Left ventricle myocardium superior (tissue), 1 donor: Measurements from ENCODE around the gene NOP9. TPM values are rescaled to one million over a fixed set of nuclear protein-coding genes. Genes with fewer than 3 reads are reported as not detected.

Source experiments
- ATAC-seq: fragments of 200-7000 bp; cut with Tn5 transposase; one replicate; pipeline ENCODE4 v1.9.1; 2020; ENCODE audit warnings: mild to moderate bottlenecking, moderate library complexity
- DNase-seq: peaks from one replicate; pipeline ENCODE4 v3.0.0-alpha.2; 2020
- intact Hi-C: fragments of 100-400 bp; cut with micrococcal nuclease; formaldehyde crosslinking; loops from one replicate; pipeline ENCODE4 v1.11.0; 2022
- long read RNA-seq: library from polyadenylated mRNA; unstranded; transcript quantifications from one replicate; pipeline ENCODE4 v2.0.0, GENCODE V29; 2021
- total RNA-seq: library from RNA; stranded (reverse); fragmentation: NEBNext Ultra II Directional; extraction: Animal tissue kit (Norgen Biotek cat#: 25700); gene quantifications from one replicate; pipeline ENCODE4 v1.2.1, GENCODE V29; 2021
- donor health status: DM: no; HTN: yes; CAD: no; lungs with severe emphysema.

NOP9 gene, protein sequence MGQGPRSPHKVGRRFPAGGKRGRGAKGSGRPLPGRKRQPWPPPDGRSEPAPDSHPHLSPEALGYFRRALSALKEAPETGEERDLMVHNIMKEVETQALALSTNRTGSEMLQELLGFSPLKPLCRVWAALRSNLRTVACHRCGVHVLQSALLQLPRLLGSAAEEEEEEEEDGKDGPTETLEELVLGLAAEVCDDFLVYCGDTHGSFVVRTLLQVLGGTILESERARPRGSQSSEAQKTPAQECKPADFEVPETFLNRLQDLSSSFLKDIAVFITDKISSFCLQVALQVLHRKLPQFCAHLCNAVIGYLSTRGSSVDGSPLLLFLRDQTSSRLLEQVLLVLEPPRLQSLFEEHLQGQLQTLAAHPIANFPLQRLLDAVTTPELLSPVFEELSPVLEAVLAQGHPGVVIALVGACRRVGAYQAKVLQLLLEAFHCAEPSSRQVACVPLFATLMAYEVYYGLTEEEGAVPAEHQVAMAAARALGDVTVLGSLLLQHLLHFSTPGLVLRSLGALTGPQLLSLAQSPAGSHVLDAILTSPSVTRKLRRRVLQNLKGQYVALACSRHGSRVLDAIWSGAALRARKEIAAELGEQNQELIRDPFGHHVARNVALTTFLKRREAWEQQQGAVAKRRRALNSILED
- total RNA-seq: 25.5 TPM
- long read RNA-seq, full-length matches to known transcripts: 1 of 12 reads
- long read RNA-seq, partial matches to known transcripts: 1 of 12 reads
- long read RNA-seq, other reads (novel, unspliced or antisense): 10 of 12 reads

DNA sequence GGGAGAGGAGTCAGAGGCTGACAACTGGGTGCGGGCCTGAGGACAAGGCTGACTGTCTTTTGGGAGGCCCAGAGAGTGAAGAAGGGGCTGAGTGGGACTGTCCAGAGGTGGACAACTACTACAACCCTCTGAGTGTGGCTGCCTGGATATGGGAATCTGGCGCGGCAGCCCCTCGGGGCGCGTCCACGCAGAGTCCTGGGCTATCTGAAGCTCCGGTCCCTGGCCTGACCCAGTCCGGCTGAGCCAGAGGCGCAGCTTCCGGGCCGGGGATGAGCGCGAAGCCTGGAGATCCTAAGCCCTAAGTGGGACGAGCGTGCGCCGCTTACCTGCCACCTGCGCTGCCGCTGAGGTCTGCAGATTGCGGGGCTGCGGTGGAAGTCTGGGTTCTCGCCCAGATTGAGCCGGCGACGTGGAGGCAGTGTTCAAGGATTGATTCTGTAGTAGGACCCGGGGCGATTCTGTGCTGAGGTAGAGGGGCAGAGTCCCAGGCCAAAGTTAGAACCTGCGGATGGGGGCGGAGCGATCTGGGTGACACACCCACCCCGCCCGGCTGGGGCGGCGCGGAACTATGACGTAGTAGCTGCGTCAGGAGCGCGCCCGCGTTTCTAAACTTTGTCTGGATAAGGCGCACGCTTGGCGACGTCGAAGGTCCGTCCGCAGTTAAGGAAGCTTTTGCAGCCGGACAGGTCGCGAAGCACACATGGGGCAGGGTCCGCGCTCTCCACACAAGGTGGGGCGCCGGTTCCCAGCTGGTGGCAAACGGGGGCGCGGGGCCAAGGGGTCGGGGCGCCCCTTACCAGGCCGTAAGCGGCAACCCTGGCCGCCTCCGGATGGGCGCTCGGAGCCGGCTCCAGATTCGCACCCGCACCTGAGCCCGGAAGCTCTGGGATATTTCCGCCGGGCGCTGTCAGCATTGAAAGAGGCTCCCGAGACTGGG, at the start of gene NOP9, which contains the start of gene DHRS1:
TSS of gene NOP9 (plus strand) at position 596 of the 937 bp plus-strand sequence. CDS start at position 701, 105 bp downstream.
TSS of gene DHRS1 (minus strand) at position 526 of the 937 bp plus-strand sequence. CDS start 674 bp downstream, outside the sequence.
- ATAC-seq (peak; percentile 92), DNase-seq (peak; percentile 94)
- intact Hi-C loops: no loop called here

DNA sequence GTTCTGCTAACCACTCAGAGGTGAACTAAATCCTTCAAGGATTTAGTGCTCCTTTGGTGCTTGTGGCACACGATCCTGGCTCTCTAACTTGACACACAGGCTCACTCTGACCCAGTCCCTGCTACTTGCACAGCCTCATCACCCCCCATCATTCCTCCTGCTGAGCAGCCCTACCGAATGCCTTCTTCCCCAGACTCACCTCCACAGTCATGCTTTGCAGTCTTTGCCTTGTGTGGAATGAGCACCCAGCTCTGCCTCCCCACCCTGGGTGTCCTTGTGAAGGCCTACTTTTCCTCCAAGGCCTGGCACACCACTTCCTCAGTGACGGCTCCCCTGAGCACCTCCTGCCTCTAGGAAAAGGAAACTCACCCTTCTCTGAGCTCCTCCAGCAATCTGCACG, 49.3 kb upstream of the NOP9 start:
- no peak for DNase-seq
- ATAC-seq: no peak
- intact Hi-C loops: no loop called here

DNA sequence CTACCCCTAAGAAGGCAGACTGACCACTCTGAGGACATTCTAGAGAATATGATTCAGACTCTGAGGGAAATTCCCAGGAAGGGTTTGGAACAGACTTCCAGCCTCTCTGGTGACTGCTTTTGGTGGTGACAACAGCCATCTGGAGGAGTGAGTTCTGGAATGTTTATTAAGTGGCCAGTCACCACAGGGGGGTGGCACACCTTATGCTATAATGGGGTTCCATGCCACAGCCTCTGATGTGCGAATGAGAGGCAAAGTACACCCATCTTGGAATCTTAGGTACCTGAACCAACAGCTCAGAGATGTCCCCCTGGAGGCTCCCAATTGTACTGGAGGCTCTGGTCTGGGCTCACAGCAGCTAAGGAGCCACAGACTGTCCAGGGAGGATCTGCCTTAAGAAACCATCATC, 47.8 kb upstream of the NOP9 start:
- DNase-seq: no peak
- no peak for ATAC-seq
- intact Hi-C loops: no loop called here

- no peak for ATAC-seq
- intact Hi-C loops: no loop called here
- no peak for DNase-seq
Measured at GRCh38 chr14:24252289-24253124, 47.1 kb upstream of the NOP9 start.

DNA sequence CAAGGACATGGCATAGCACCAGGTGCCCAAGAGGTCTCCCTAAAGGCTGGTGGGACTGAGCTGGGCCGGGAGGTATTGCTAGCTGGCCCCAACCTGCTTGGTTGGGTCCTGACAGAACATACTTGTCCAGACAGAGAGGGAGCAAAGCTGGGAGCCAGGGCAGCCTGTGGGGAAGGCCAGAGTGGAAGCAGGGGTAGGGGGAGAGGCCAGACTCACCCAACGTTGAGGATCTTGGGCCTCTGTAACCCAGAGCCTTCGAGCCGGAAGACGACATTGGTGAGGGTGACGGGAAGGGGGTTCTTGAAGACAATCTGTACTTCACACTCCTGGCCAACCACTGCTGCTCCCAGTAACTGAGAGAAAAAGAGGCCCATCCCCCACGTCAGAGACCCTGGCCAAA, 45.7 kb upstream of the NOP9 start:
- no peak for ATAC-seq
- intact Hi-C loops: no loop called here
- no peak for DNase-seq

- intact Hi-C loops: no loop called here
- ATAC-seq (no peak), DNase-seq (no peak)
Measured at GRCh38 chr14:24254630-24255392, 44.8 kb upstream of the NOP9 start.

DNA sequence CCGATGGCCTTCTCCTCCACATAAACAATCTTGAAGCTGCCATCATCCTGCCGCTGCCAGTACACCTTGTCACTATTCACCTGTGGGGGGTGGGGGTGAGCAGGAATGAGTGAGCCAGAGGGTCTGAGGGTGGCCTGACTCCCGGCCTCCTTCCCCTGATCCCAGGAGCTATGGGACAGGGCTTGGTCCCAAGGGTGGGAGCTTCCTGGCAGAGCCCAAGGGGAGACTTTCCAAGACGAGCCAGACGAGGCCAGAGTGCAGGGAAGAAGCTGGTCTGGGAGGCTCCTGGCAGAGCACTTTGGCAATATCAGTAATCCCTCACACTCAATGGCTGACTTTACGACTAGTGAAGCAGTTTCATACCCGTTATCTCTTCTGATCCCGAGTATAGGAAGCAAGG, 44.2 kb upstream of the NOP9 start:
- ATAC-seq (no peak), DNase-seq (no peak)
- intact Hi-C loops: no loop called here

GRCh38 chr14:24255931-24256711, 43.5 kb upstream of the NOP9 start:
- no peak for DNase-seq
- no peak for ATAC-seq
- intact Hi-C loops: no loop called here

DNA sequence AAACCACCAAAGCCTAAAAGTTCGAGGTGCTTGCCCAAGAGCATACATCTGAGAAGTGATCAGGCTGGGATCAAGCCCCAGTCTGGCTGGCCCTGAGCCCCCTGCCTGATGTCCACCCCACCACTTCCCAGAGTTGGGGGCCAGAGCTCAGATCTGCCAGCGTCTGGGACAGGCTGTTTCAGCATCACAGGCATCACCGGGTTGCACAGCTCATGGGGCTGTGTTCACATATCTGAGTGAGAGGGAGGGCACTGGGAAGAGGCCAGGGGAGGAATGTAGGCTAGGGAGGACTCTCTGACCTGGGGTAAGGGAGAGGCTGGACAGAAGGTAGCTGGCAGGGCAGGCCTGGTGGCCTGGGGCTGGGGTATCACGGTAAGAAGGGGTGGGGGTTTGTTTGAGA, 42.7 kb upstream of the NOP9 start:
- intact Hi-C loops: no loop called here
- DNase-seq (no peak), ATAC-seq (no peak)

- no peak for DNase-seq
- intact Hi-C loops: no loop called here
Measured at GRCh38 chr14:24258119-24258518, 41.5 kb upstream of the NOP9 start.

DNA sequence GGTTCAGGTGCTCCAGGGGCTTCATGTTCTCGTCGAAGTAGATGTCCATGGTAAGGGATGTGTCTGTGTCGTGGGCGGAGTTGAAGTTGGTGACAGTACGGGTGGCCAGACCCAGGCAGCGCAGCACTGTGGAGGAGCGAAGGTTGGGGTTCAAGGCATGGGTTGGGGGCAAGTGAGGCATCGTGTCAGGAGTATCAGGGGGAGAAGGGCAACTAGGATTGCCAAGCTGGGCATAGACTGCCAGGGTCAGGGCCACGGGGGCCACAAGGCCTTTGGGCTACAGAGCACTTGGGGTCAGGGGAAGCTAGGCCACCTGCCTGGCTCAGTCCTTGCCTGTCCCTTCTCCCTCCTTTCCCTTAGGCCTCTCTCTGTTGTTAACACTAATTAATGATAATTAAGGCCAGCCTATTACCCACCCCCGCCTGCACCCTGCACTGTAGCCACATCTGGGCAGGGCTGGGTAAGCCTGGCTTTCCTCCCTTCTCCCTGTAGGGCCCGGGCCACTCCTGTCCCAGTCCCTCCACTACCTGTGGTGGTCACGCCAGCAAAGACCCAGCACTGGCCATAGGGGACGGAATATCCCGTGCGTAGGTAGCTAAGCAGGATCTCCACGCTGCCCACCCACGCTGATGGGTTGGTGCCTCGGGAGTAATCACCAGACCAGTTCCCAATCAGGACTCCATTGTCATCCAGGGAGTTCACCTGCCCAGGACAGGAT, 40.9 kb upstream of the NOP9 start:
- intact Hi-C loops: no loop called here
- ATAC-seq: no peak
- DNase-seq: no peak

More at GRCh38 chr14:24258119-24258518, 41.5 kb upstream of the NOP9 start:
- ATAC-seq: no peak

- no peak for DNase-seq
- no peak for ATAC-seq
- intact Hi-C loops: no loop called here
Measured at GRCh38 chr14:24259282-24260025, 40.2 kb upstream of the NOP9 start.

DNA sequence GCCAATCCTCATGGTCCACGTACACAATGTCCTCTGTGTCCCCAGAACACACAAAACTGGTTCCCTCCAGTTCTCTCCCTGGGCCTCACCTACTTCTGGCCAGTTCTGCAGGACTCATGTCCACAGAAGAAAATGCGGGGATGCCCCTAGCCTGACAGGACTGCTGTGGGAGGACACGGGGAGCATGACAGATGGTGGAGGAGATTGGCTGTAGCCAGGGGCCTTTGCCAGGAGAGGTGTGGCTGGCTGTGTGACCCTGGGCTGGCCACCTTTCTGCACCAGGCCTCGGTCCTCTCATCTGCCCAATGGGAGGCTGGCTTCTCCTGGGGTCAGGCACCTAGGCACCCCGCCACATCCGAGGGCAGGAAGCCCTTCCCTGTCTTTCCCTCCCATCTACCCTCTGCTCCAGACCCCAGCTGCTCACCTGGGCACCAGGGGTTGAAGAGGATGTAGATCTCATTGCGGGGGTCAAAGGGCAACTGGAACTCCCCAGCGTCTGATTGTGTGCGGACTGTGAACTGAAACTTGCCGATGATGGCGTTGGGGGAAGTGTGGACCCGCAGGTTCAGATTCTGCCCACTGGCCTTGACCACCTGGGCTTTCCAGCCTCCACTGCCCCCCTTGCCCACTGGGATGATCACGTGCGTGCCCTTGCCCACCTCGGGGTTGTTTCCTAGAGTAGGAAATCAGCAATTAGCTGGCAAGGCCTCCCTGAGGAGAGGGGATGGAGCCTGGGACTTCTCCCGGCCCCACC, 39.4 kb upstream of the NOP9 start:
- ATAC-seq: no peak
- no peak for DNase-seq
- intact Hi-C loops: no loop called here

DNA sequence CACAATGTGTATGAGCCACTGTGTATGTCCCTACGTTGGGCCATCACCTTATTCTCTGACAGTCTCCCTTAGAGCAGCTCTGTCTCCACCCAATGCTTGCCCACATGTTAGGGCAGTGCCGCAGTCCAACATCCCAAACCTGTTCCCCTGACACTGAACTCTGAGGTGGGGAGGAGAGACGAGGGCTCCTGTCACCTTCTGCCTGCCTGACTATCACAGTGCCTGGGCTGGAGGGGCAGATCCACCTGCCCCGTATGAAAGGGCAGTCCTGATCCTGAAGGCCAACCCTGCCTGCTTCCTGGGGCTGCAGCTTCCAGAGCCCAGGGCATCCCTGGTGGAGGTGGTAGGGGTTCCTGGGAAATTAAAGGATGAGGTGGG, 38.9 kb upstream of the NOP9 start:
- DNase-seq: no peak
- no peak for ATAC-seq

More for the DNA sequence above, 38.9 kb upstream of the NOP9 start:
- intact Hi-C loops: no loop called here
